Stimulated activated CD8-positive, alpha-beta memory T cell treated with anti-CD3 and anti-CD28 coated beads, Interleukin-4, amount 100 ng/mL, for 24 hours (primary cell): ENCODE measurements around the gene KDM5A.
"Not testable (repeated sequence)": the region's sequence is repeated elsewhere in the genome, so short reads cannot be mapped to it uniquely, and the experiment has no call there.

Experiments
- DNase-seq: peaks from one replicate; pipeline ENCODE4 v3.0.0-alpha.2; 2020; ENCODE audit warnings: low read depth

KDM5A gene

DNA sequence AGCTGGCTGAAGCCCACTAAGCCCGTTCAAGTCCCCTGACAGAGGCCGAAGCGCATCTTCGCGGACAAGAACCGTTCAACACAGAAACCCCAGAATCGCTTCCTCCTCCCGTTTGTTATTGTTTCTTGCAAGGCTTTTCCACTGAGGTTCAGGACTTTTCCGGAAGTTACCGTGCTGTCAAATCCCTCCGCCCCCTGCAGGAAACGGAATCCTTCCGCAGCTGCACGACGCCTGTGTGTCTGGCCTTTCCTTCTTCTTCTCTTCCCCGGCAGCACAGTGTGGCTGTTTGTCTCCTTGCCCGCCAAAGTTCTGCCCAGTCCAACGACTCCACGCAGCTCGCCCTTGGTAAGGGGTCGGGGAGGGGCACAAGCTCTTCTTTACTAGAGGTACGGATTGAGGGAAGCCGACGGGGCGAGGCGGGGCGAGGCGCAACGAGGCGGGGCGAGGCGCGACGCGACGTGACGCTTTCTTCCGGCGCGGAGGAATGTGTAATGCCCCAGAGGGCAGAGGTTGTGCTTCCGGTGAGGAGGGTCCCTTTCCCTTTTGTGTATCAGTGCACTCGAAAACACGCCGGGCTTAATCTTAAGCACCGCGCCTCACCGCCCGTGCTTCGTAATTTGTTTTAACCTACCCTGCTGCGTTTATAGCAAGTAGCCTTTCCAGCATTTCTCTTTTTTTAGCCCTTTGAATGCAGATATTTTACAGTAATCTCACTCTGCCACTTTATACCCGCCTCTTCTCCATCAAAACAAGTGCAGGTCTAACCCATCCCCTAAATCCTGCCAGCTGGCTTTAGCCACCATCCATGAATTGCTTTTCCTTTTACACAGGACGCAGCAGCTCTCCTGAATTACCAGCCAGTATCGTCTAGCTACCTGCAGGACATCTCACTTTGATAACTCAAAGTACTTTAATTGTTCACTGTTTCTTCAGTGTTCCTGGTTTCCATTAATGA lies at the start of gene KDM5A:
TSS of gene KDM5A (minus strand) at position 179 of the 955 bp plus-strand sequence. CDS start 229 bp downstream, outside the sequence.
- peak; percentile 82 for DNase-seq

GRCh38 chr12:435737-436136 lies 46.6 kb upstream of the KDM5A start:
- not testable (repeated sequence) for DNase-seq

- DNase-seq = no peak
These were observed 33.4 kb upstream of the KDM5A start for GRCh38 chr12:422526-422925.

DNA sequence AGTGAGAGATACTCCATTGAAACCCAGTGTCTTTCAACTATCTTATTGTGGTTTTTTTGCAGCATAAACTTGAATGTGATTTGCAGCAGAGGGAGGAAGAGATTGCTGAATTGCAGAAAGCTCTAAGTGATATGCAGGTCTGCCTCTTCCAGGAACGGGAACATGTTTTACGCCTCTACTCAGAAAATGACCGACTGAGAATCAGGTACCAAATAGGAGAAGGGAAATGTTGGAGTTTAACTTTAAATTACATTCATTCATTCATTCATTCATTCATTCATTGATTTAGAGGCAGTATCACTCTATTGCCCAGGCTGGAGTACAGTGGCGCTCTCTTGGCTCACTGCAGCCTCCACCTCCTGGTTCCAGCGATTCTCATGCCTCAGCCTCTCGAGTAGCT lies 29.3 kb upstream of the KDM5A start:
- DNase-seq = no peak

GRCh38 chr12:414859-415258 lies 25.7 kb upstream of the KDM5A start:
- no peak for DNase-seq

GRCh38 chr12:402029-402389 lies 12.9 kb upstream of the KDM5A start:
- no peak for DNase-seq

- peak; percentile 84 for DNase-seq
These were observed 12.3 kb upstream of the KDM5A start, which contains the start of gene CCDC77 for GRCh38 chr12:401235-402028. CCDC77 (plus strand) TSS chr12:401644; CDS start chr12:409384, 7,740 bp downstream.

GRCh38 chr12:400828-401227 lies 11.7 kb upstream of the KDM5A start:
- no peak for DNase-seq

- DNase-seq = peak; percentile 25
These were observed 479 bp downstream of the KDM5A start for GRCh38 chr12:388541-389141.

- no peak for DNase-seq
These were observed 1.1 kb downstream of the KDM5A start for GRCh38 chr12:388012-388411.

DNA sequence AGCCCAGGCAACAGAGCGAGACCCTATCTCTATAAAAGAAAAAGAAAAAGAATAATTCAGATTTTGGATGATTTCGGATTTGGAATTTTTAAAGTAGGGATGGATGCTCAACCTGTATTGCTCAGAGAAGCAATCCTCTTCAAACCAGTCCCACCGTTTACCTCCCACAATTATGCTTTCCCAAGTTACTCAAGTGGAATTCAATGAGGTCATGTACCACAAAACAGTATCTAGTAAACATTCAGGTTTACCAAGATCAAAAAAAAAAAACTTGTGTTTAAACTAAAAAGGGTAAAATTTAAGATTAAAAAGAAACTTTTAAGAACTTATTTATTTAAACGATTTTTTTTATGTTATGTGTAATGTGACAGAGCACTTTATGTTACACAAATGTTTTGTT lies 2.5 kb downstream of the KDM5A start:
- DNase-seq = no peak

GRCh38 chr12:370739-371485 lies 18.2 kb downstream of the KDM5A start:
- DNase-seq = not testable (repeated sequence)

- DNase-seq = no peak
These were observed 21.1 kb downstream of the KDM5A start for GRCh38 chr12:367972-368371.

DNA sequence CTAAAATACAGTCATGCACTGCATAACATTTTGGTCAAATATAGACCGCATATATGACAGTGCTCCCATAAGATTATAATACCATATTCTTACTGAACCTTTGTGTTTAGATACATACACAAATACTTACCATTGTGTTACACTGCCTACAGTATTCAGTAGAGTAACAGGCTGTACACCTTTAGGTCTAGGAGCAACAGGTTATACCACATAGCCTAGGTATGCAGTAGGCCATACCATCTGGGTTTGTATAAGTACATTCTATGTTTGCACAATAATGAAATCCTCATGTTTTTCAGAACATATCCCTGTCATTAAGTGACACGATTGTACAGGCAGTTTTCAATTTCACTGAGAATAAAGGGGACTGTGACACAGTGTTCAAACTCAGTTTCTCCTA lies 22.3 kb downstream of the KDM5A start:
- DNase-seq = no peak

GRCh38 chr12:359091-359490 lies 30.0 kb downstream of the KDM5A start:
- DNase-seq = no peak

- DNase-seq = no peak
These were observed 32.7 kb downstream of the KDM5A start for GRCh38 chr12:356276-356988.

- DNase-seq = not testable (repeated sequence)
These were observed 37.9 kb downstream of the KDM5A start for GRCh38 chr12:351197-351596.

GRCh38 chr12:349625-350024 lies 39.5 kb downstream of the KDM5A start:
- DNase-seq = not testable (repeated sequence)

DNA sequence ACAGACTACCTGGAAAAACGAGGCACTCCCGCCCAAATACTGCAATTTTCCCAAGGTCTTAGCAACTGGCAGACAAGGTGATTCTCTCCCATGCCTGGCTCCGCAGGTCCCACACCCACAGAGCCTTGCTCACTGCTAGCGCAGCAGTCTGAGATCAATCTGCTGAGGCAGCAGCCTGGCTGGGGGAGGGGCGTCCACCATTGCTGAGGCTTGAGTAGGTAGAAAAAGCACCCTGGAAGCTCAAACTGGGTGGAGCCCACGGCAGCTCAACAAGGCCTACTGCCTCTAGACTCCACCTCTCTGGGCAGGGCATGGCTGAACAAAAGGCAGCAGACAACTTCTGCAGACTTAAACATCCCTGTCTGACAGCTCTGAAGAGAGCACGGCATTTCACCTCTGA lies 46.1 kb downstream of the KDM5A start:
- not testable (repeated sequence) for DNase-seq

DNA sequence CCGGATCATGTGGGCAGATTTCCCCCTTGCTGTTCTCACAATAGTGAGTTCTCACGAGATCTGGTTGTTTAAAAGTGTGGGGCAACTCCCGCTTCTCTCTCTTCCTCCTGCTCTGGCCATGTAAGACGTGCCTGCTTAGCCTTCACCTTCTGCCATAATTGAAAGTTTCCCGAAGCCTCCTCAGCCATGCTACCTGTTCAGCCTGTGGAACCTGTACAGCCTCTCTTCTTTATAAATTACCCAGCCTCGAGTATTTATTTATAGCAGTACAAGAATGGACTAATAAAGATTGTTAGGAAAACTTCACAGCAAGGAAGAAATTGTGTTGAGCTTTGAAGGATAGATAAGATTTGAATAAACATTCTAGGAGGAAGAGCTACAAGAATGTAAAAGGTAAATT lies 52.1 kb downstream of the KDM5A start:
- no peak for DNase-seq

DNA sequence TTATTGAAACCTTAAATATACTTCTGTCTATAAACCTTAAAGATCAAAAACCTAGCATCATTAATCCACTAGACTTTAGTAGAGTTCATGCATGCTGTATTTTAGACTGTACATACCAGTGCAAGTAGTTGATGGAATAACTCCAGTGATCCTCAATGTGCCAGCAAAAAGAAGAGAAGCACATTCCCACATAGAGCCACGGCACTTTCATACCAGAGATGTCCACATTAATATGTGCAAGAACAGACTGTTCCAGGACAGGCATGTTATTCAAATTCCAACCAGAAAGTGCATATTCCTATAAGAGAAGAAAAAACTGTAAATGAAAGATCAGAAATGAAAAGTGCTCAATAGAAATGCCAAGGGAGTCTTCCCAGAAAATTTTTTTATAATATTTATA lies 55.0 kb downstream of the KDM5A start:
- DNase-seq = no peak
